Neuron (in vitro differentiated cells): ENCODE results near the gene PACSIN1.
A peak's percentile ranks its signal among the peaks of the same experiment; 100 is the strongest.

Experiments used
- H2AFZ ChIP-seq: one replicate; pipeline ENCODE4 v1.6.1; 2013; ENCODE audit warnings: low read depth, mild to moderate bottlenecking, inconsistent platforms, low read length, moderate library complexity
- H3K27me3 ChIP-seq: one replicate; pipeline ENCODE4 v1.6.1; 2013; ENCODE audit warnings: low read length; ENCODE audit not compliant: insufficient read depth
- H3K36me3 ChIP-seq: one replicate; pipeline ENCODE4 v1.6.1; 2013; ENCODE audit warnings: low read length; ENCODE audit not compliant: insufficient read depth
- H3K4me1 ChIP-seq: one replicate; pipeline ENCODE4 v1.6.1; 2013; ENCODE audit warnings: low read length; ENCODE audit not compliant: insufficient read depth
- H3K4me3 ChIP-seq: 2 replicates; pipeline ENCODE4 v1.5.1; 2013; ENCODE audit warnings: mild to moderate bottlenecking, low read length, moderate library complexity
- H3K9me3 ChIP-seq: one replicate; pipeline ENCODE4 v1.6.1; 2013; ENCODE audit warnings: low read length

The PACSIN1 gene

DNA sequence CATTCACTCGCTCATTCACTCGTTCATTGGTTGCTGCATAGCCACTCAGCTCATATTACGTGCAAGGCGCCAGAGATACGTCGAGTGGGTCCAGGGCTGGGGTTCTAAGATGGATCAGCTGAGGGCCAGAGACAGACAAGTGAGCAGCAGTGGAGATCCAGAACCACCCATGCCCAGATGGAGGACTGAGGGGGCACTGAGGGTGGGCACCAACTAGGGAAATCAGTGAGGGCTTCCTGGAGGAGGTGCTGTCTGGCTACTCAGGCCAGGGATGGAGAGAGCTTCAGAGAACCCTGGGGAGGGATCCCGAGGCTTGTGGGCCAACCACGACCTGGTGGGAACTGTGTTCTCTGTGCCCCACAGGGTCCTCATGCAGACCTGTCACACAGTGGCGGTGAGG lies 90.6 kb downstream of the PACSIN1 start:
- Histone ChIP-seq H3K9me3 (peaks cover 3% of the 10 kb centered on the region), H3K27me3 (peaks cover 3% of the 10 kb centered on the region), H2AFZ (no peak overlapping the region), H3K4me3 (no peak overlapping the region), H3K36me3 (no peaks in the 10 kb centered on the region), H3K4me1 (peaks cover 11% of the 10 kb centered on the region)

GRCh38 chr6:34557228-34557627 lies 91.4 kb downstream of the PACSIN1 start:
- no peak overlapping the region for H2AFZ ChIP-seq
- H3K9me3 ChIP-seq: peaks cover 3% of the 10 kb centered on the region
- H3K36me3 ChIP-seq: no peaks in the 10 kb centered on the region
- H3K4me1 ChIP-seq: peaks cover 11% of the 10 kb centered on the region
- H3K27me3 ChIP-seq: peaks cover 3% of the 10 kb centered on the region
- no peak overlapping the region for H3K4me3 ChIP-seq

DNA sequence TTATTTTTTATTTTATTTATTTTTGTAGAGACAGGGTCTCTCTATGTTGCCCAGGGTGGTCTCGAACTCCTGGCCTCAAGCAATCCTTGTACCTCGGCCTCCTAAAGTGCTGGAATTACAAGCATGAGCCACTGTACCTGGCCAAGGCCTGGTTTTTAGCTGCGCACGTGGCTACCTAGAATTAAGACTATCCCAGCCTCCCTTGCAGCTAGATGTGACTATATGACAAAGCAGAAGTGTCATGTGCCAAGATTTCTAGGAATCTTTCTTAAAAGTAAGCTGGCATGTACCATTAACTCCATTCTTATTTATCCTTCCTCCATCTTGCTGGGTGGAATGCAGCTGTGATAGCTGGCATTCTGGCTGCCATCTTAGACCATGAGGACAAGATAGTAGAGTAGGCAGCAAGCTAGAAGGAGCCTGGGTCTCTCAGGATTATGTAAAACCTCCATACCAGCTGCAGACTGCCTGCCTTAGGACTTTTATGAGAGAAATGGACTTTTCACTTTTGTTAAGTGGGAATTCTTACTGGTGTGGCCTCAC lies 92.4 kb downstream of the PACSIN1 start:
- H3K9me3 ChIP-seq: peaks cover 3% of the 10 kb centered on the region
- H3K36me3 ChIP-seq: no peaks in the 10 kb centered on the region
- no peak overlapping the region for H2AFZ ChIP-seq
- H3K27me3 ChIP-seq: peaks cover 3% of the 10 kb centered on the region
- H3K4me1 ChIP-seq: peaks cover 11% of the 10 kb centered on the region
- no peak overlapping the region for H3K4me3 ChIP-seq

GRCh38 chr6:34559651-34560365 lies 93.9 kb downstream of the PACSIN1 start:
- Histone ChIP-seq H3K4me1 (peaks cover 11% of the 10 kb centered on the region), H3K36me3 (no peaks in the 10 kb centered on the region), H3K9me3 (peaks cover 3% of the 10 kb centered on the region), H3K4me3 (peak overlapping the region; percentile 7), H3K27me3 (peaks cover 3% of the 10 kb centered on the region), H2AFZ (peak overlapping the region; percentile 63)

- no peaks in the 10 kb centered on the region for H3K27me3 ChIP-seq
- peaks cover 3% of the 10 kb centered on the region for H3K9me3 ChIP-seq
- H2AFZ ChIP-seq: peak overlapping the region; percentile 63
- H3K4me3 ChIP-seq: peak overlapping the region; percentile 7
- H3K36me3 ChIP-seq: no peaks in the 10 kb centered on the region
- H3K4me1 ChIP-seq: peaks cover 11% of the 10 kb centered on the region
These were observed 94.7 kb downstream of the PACSIN1 start for GRCh38 chr6:34560366-34561226.

DNA sequence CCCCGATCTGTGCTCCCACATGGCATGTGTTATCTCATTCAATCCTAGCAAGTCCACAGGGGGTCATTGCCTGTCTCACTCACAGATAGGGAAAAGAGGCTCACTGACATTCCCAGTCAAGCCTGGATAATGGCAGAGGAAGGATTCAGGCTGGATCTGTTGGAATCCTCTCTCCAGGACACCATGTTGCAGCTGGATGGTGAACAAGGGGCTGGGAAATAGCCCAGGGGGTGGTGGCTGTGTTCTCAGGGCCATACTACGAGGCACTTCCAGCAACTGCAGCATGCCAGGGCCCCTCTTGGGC lies 95.3 kb downstream of the PACSIN1 start:
- Histone ChIP-seq H2AFZ (no peak overlapping the region), H3K36me3 (no peaks in the 10 kb centered on the region), H3K27me3 (no peaks in the 10 kb centered on the region), H3K9me3 (peaks cover 3% of the 10 kb centered on the region), H3K4me3 (no peak overlapping the region), H3K4me1 (peaks cover 11% of the 10 kb centered on the region)

GRCh38 chr6:34562350-34562749 lies 96.5 kb downstream of the PACSIN1 start:
- H3K36me3 ChIP-seq: no peaks in the 10 kb centered on the region
- no peaks in the 10 kb centered on the region for H3K27me3 ChIP-seq
- H3K9me3 ChIP-seq: peaks cover 3% of the 10 kb centered on the region
- H2AFZ ChIP-seq: no peak overlapping the region
- H3K4me1 ChIP-seq: peaks cover 11% of the 10 kb centered on the region
- H3K4me3 ChIP-seq: no peak overlapping the region

GRCh38 chr6:34562861-34563512 lies 97.1 kb downstream of the PACSIN1 start:
- Histone ChIP-seq H3K9me3 (peaks cover 3% of the 10 kb centered on the region), H3K27me3 (no peaks in the 10 kb centered on the region), H3K4me3 (no peak overlapping the region), H2AFZ (no peak overlapping the region), H3K36me3 (no peaks in the 10 kb centered on the region), H3K4me1 (peaks cover 11% of the 10 kb centered on the region)

DNA sequence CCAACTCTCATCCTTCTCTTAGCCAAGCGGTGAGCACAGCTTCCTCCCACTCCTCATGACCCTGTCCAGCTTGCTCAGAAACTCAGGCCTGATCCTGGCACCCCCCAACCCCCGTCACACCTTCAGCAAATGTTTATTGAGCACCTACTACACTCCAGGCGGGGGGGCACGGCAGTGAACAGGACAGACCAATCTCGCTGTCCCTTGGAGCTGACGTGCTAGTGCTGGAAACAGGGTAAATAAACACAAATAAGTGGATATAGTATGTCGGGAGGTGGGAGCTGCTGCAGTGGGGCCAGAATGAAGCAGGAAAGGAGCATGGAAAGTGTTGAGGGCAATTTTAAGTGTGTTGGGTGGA lies 97.6 kb downstream of the PACSIN1 start:
- H3K9me3 ChIP-seq: no peaks in the 10 kb centered on the region
- no peaks in the 10 kb centered on the region for H3K27me3 ChIP-seq
- peaks cover 11% of the 10 kb centered on the region for H3K4me1 ChIP-seq
- no peak overlapping the region for H2AFZ ChIP-seq
- H3K36me3 ChIP-seq: no peaks in the 10 kb centered on the region
- no peak overlapping the region for H3K4me3 ChIP-seq

GRCh38 chr6:34564181-34564580 lies 98.3 kb downstream of the PACSIN1 start:
- Histone ChIP-seq H3K36me3 (no peaks in the 10 kb centered on the region), H3K27me3 (no peaks in the 10 kb centered on the region), H3K9me3 (no peaks in the 10 kb centered on the region), H3K4me1 (peaks cover 11% of the 10 kb centered on the region), H3K4me3 (no peak overlapping the region), H2AFZ (no peak overlapping the region)

DNA sequence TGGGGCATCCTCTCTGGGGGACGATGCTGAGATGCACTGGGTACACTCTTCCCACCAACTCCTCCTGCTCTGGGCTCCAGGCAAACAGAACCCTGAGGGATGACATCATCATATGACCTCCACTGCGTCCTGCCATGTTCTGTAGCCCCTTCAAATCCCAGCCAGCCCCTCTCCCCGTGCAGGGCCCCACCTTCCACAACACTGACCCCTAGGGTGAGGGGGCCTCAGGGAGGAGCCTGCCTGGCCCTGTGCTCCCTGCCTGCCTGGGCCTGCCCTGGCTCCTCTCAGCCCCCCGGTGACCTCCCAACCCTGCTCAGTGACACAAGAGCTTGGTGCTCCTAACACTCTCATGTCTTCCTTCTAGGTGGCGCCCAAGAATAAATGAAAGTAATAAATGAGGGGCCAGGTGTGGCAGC lies 99.9 kb downstream of the PACSIN1 start:
- H3K27me3 ChIP-seq: no peaks in the 10 kb centered on the region
- peaks cover 2% of the 10 kb centered on the region for H3K4me1 ChIP-seq
- H3K4me3 ChIP-seq: no peak overlapping the region
- no peak overlapping the region for H2AFZ ChIP-seq
- no peaks in the 10 kb centered on the region for H3K36me3 ChIP-seq
- no peaks in the 10 kb centered on the region for H3K9me3 ChIP-seq

DNA sequence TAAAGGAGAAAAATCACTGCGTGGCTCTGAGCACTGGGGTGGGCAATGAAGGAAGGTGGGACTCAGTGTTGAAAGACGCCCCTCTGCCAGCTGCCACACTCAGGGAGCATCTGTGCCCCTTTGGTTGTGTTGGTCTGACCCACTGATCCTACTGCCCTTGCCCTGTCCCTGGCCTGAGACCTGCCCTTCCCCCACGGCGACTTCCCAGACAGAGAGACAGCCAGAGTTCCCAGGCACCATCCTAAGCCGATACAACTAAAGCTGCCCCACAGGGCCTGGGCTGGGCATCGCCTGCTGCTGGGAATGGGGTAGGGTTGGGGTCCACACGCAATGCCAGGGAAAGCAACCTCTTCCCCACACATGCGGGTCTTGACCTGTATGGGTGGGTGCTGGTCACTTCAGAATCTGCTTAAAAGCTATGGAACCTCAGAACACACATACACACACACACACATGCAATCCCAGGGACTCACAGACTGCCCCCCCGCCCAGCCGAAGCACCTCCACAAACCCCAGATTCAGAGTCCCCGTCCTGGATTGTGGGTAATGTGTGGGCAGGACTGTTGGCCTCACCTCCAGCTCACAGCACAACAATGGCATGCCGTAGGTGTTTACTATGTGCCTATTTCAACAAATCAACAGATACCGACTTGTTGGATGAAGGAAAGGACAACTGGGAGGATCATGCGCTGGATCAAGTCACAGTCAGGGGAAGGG lies 101.1 kb downstream of the PACSIN1 start:
- no peaks in the 10 kb centered on the region for H3K4me1 ChIP-seq
- no peak overlapping the region for H2AFZ ChIP-seq
- H3K9me3 ChIP-seq: no peaks in the 10 kb centered on the region
- H3K36me3 ChIP-seq: no peaks in the 10 kb centered on the region
- H3K4me3 ChIP-seq: no peak overlapping the region
- H3K27me3 ChIP-seq: no peaks in the 10 kb centered on the region
